Measurements from ENCODE around the gene OR51M1. TPM values are rescaled to one million over a fixed set of nuclear protein-coding genes. Genes with fewer than 3 reads are reported as not detected.

Gene OR51M1
- total RNA-seq, 2 donors from 2014 or later = not detected

DNA sequence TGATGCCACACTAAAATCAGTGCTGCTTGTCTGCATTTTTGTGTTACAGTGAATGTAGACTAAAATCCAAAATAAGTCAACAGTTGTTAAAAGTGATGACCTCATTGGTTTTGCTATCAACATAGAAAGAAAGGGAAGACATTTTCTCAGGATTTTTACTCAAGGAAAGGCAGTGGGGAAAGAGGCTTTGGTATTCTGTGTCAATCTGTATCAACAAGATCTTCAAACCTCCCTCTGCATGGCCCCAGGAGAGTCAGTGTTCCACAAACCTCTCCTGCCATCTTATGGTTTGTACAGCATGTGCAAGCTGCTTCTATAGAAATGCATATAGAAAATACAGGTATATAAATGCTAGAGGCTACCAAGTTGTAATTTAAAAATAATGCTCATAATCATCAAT is 13.8 kb upstream of the OR51M1 start:
- intact Hi-C loops (cut with DNase I) = no loop called here
- DNase-seq (ENCODE audit: low spot score) = no peak

DNA sequence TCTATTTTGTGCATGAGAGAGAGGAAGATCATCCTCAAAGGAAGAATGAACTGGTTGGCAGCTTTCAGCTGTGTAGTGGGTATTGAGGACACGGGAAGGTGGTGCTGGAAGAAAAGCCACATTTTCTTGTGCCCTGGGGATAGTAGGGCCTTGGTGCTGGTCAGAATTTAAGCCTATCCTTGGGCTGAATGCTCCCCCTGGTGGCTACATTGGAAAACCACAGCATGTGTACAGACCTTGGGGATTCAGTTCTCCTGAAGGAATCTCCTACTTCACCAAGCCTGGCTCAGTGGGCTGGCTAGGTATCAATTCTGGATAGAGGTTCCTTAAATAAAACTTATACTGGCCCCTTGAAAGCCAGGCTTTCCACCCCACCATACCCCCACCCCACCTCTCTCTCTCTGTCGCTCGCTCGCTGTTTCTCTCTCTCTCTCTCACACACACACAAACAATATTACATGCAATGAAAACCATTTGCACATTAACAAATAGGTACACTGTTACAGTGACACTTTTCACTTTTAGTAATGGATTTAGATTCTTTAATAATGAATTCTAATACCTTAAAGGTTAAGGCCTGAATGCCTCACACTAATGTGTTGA is 2.8 kb upstream of the OR51M1 start:
- no peak for DNase-seq (ENCODE audit: low spot score)
- intact Hi-C loops (cut with DNase I) = no loop called here

DNA sequence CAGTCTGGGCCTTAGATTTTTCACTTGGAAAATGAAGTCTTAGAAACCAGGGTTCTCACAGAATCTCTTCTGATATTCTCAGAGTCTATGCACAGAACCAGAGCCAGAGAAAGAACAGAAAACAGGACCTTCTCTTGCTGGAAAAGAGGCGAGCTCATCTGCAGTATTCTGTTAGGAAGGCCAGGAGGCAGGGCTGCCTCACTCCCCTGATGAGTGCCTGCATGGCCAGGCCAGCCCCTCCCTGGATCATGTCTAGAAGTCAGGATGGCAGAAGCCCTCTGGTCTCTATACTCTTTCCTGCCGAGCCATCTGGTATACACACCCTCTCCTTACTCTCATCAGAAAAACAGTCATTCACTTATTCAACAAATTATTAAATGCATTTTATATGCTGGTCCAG is 723 bp downstream of the OR51M1 start:
- DNase-seq (ENCODE audit: low spot score) = no peak
- intact Hi-C loops (cut with DNase I) = no loop called here

DNA sequence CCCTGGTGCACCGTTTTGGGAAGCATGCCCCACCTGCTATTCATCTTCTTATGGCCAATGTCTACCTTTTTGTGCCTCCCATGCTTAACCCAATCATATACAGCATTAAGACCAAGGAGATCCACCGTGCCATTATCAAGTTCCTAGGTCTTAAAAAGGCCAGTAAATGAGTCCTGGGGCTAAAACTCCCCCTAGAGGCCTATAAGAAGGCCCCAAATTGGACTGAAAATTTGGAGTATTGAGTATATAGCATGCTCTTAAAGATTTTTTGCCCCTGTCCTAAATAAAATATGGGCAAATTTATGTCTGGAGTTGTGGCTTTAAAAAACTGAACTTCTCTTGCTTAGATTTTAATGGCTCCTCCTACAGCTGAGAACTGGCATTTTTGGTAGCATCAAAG is 6.6 kb downstream of the OR51M1 start:
- intact Hi-C loops (cut with DNase I) = no loop called here
- DNase-seq (ENCODE audit: low spot score) = no peak

DNA sequence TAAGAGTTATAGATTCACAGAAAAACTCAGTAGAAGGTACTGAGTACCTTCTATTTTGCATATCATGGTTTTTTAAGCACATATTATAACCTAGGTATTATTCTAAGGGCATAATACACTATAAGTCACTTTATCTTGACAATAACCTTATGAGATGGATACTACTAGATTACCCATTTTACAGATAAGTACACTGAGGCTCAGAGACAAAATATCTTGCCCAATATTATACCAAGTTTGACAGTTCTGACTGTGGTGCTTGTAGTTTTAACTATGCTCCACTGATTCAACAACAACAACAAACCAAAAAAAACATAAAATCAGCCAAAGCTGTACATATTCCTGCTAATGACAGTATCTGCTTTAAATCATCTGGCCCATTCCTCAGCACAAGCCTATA is 10.5 kb downstream of the OR51M1 start:
- no peak for DNase-seq (ENCODE audit: low spot score)
- intact Hi-C loops (cut with DNase I) = no loop called here

DNA sequence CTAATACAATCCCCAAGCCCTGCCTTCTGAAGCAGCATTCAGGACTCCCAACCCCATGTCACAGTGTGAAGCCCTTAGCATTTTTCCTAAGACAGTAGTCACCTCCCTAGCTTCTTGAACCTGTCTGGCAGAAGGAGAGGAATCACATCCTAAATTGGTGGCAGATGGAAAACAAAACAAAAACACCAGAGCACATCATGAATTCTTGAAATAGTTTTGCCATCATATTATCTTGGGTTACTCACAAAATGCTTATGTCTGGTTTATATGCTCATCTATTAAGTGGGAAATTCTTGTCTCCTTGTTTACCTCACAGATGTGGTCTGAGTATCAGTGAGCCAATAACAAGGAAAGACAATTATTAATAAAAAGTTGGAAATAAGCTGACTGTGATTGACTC is 15.3 kb downstream of the OR51M1 start:
- DNase-seq (ENCODE audit: low spot score) = no peak
- intact Hi-C loops (cut with DNase I) = no loop called here

DNA sequence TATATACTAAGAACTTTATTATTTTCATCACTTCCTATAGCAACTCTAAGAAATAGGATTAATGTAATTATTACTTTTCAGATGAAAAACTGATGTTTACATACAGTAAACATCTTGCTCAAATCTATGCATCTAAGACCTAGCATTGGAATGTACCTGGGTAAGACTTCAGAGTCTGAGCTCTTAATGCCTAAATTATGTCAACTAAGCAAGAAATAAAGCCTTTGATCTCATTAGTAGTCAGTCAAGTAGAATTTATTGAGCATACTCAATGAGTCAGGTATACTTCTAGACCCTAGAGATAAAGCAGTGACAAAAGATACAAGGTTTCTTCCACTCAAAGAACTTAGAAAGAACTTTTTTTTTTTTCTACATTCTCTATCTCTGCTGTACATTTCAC is 21.6 kb downstream of the OR51M1 start:
- DNase-seq (ENCODE audit: low spot score) = no peak
- intact Hi-C loops (cut with DNase I) = no loop called here

DNA sequence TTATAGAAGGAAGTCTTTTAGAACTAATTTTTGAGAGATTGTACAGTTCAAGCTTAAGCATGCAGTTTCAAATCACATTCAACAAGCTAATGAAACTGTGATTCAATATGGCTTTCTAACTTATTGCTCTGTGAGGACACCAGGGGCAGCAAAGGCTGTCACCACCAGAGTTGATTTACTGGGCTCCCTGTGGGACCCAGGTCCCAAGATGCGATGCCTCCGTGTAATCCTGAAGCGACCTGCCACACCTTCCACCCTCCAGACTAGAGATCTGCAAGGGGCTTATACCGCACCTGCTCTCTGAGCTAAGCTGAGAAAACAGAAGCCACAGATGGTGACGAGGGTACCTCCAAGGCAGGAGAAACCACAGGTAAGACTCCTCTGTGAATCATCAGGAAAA is 37.4 kb downstream of the OR51M1 start:
- intact Hi-C loops (cut with DNase I) = no loop called here
- no peak for DNase-seq (ENCODE audit: low spot score)

DNA sequence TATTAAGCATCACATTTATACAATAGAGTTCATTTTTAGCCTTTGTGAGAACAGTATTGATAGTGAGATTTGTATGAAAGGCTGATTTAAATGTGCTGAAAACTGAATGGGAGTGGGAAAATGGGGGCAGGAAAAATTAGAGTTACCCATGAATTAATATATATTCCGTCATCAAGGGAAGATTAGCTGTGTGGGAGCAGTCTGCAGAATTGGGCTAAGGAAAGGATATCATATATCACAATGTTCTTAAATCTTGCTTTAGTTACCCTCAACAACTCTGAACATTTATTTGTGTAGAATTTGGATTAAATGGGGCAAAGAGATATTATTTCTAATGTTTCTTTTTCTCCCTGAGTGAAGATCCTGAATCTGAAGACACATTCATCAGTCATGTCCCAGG is 38.2 kb downstream of the OR51M1 start, which contains the start of gene OR51Q1:
OR51Q1 (plus strand) TSS at position 301 of the 400 bp plus-strand sequence; CDS start at position 391, 90 bp downstream.
- no peak for DNase-seq (ENCODE audit: low spot score)
- intact Hi-C loops (cut with DNase I) = no loop called here

DNA sequence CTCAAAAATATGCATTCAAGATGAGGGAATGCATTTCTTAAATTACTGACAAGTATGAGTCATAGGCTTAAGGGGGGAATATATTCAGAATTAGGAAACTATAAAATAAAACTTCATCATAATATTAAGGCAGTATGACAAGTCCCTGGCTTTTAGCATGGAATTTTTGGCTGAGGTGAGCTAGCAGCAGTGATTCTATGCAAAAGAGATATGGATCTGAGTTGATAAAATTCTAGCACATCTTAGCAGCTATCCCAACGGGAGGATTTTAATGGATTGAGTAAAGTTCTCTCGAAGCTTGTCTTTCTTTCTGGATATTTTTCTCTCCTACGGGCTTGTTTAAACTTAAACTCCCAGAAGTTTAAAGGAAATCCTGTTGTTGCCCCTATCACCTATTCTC is 39.5 kb downstream of the OR51M1 start:
- DNase-seq (ENCODE audit: low spot score) = no peak
- intact Hi-C loops (cut with DNase I) = no loop called here

DNA sequence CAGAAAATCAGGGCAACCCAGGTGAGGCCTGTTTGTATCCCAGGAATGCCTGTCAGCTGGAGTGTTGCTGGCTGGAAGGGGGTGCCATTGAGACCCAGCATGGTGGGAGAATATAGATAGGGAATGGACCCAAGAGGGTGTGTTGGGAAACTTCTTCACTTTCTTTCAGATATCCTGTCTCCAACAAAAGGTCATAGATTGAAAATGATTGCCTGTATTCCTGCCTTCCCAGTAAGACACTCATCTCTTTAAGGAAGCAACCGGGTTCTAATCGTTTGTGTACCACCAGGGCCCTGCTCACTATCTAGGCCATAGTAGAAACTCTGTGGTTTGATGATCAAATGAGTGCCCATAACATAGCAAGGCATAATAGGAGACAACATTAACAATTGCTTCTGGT is 57.8 kb downstream of the OR51M1 start, which contains the start of gene OR51I1:
OR51I1 (minus strand) TSS at position 101 of the 400 bp plus-strand sequence; CDS start at position 101, 0 bp downstream.
- DNase-seq (ENCODE audit: low spot score) = no peak
- intact Hi-C loops (cut with DNase I) = no loop called here

Other genes starting within 250 kb of the OR51M1 start
- not detected for gene OR52A5, start 245.5 kb upstream of the OR51M1 start, total RNA-seq
- not detected for gene OR52A1, start 229.1 kb upstream of the OR51M1 start, total RNA-seq
- gene OR51V1, start 183.1 kb upstream of the OR51M1 start, total RNA-seq = not detected
- 1,000 to 10,000 TPM; 1,053 to 3,910 TPM for gene HBB, start 156.7 kb upstream of the OR51M1 start, total RNA-seq
- gene HBD, start 149.3 kb upstream of the OR51M1 start, total RNA-seq = 1 to 10 TPM; 1.4 to 4.8 TPM
- gene HBG1, start 134.0 kb upstream of the OR51M1 start, total RNA-seq = not detected
- under 1 TPM in 1 of 2 donors, not detected in 1; 0.71 TPM for gene HBG2, start 129.0 kb upstream of the OR51M1 start, total RNA-seq
- gene HBE1, start 113.9 kb upstream of the OR51M1 start, total RNA-seq = not detected
- under 1 TPM in 1 of 2 donors, not detected in 1; 0.46 TPM for gene OR51B4, start 81.9 kb upstream of the OR51M1 start, total RNA-seq
- not detected for gene OR51B2, start 59.5 kb upstream of the OR51M1 start, total RNA-seq
- under 1 TPM; 0.29 to 0.51 TPM for gene OR51B5, start 40.3 kb upstream of the OR51M1 start, total RNA-seq
- gene OR51B6, start 32.3 kb upstream of the OR51M1 start, total RNA-seq = not detected
- gene OR51Q1, start 38.3 kb downstream of the OR51M1 start, total RNA-seq = not detected
- not detected for gene OR51I1, start 57.7 kb downstream of the OR51M1 start, total RNA-seq
- gene OR51I2, start 65.5 kb downstream of the OR51M1 start, total RNA-seq = not detected
- gene OR52D1, start 104.9 kb downstream of the OR51M1 start, total RNA-seq = not detected
- under 1 TPM in 1 of 2 donors, not detected in 1; 0.38 TPM for gene UBQLN3, start 126.1 kb downstream of the OR51M1 start, total RNA-seq
- gene UBQLNL, start 132.9 kb downstream of the OR51M1 start, total RNA-seq = under 1 TPM; 0.32 to 0.38 TPM
- under 1 TPM; 0.24 to 0.51 TPM for gene OR52H1, start 164.7 kb downstream of the OR51M1 start, total RNA-seq
- not detected for gene OR52B6, start 197.1 kb downstream of the OR51M1 start, total RNA-seq
- gene TRIM6, start 212.8 kb downstream of the OR51M1 start, total RNA-seq = 1 to 10 TPM; 1.8 to 3.2 TPM
- gene TRIM34, start 241.2 kb downstream of the OR51M1 start, total RNA-seq = 1 to 10 TPM; 4.1 to 4.5 TPM